ENCODE data around the gene CCNI2.
A peak's percentile ranks its signal among the peaks of the same experiment; 100 is the strongest.

Gene CCNI2

DNA sequence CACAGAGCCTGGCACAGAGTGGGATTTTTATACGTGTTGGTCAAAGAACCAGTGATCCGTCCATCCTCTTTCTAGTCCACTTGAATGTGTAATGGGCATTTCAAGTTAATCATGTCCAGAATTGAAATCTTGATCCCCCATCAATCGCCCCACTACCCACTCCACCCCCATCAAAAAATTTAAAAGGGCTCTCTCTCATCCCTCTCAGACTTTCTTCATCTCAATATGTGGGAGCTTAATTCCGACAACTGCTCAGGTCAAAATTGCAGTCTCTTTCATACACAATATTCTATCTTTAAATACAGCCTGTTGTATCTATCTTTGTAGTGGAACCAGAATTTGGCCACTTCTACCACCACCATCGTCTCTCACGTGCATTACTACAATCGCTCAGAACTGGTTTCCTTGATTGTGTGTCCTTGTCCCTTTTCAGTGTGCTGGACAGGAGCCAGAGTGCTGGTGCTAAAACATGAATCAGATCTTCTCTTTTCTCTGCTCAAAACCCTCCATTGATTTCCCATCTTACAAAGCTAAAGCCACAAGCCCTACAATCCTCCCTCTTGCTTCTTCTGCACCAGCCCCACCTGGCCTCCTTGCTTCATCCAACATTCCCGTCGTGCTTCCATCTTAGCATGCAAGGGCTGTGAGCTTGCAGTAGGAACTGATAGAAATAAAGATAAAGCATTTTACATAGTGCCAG is 9.1 kb upstream of the CCNI2 start:
- Histone ChIP-seq H3K4me3 (ENCODE audit: low read depth, low read length) (peak overlapping the region; percentile 88), H3K9me3 (ENCODE audit: control insufficient read depth, insufficient read depth, low read length) (no peaks in the 10 kb centered on the region), H3K4me1 (ENCODE audit: control insufficient read depth, insufficient read depth, low read length) (no peaks in the 10 kb centered on the region), H3K36me3 (ENCODE audit: control insufficient read depth, insufficient read depth, low read length) (no peaks in the 10 kb centered on the region), H3K9ac (ENCODE audit: low read depth, low read length) (no peak overlapping the region), H3K27me3 (ENCODE audit: control insufficient read depth, insufficient read depth, low read length) (peaks cover 7% of the 10 kb centered on the region)

GRCh38 chr5:132739232-132739631 is 8.0 kb upstream of the CCNI2 start:
- Histone ChIP-seq H3K27me3 (ENCODE audit: control insufficient read depth, insufficient read depth, low read length) (peaks cover 7% of the 10 kb centered on the region), H3K4me3 (ENCODE audit: low read depth, low read length) (no peak overlapping the region), H3K9me3 (ENCODE audit: control insufficient read depth, insufficient read depth, low read length) (no peaks in the 10 kb centered on the region), H3K4me1 (ENCODE audit: control insufficient read depth, insufficient read depth, low read length) (no peaks in the 10 kb centered on the region), H3K36me3 (ENCODE audit: control insufficient read depth, insufficient read depth, low read length) (no peaks in the 10 kb centered on the region), H3K9ac (ENCODE audit: low read depth, low read length) (no peak overlapping the region)

DNA sequence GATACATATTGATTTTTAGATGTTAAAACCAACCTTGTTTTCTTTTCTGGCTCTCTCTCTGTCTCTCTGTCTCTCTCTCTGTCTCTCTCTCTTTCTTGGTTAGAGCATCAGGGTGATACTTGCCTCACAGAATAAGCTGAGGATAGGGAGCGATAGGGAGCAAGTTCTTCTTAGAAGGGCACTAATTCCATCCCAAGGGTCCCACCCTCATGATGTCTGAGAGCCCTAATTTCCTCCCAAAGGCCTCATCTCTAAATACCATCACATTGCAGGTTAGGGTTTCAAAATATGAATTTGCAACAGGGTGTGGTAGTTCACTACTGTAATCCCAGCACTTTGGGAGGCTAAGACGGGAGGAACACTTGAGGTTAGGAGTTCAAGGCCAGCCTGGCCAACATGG is 5.1 kb upstream of the CCNI2 start:
- H3K4me1 ChIP-seq (ENCODE audit: control insufficient read depth, insufficient read depth, low read length) = no peaks in the 10 kb centered on the region
- no peak overlapping the region for H3K9ac ChIP-seq (ENCODE audit: low read depth, low read length)
- H3K4me3 ChIP-seq (ENCODE audit: low read depth, low read length) = no peak overlapping the region
- no peaks in the 10 kb centered on the region for H3K36me3 ChIP-seq (ENCODE audit: control insufficient read depth, insufficient read depth, low read length)
- H3K9me3 ChIP-seq (ENCODE audit: control insufficient read depth, insufficient read depth, low read length) = no peaks in the 10 kb centered on the region
- H3K27me3 ChIP-seq (ENCODE audit: control insufficient read depth, insufficient read depth, low read length) = peaks cover 22% of the 10 kb centered on the region

- Histone ChIP-seq H3K9ac (ENCODE audit: low read depth, low read length) (no peak overlapping the region), H3K9me3 (ENCODE audit: control insufficient read depth, insufficient read depth, low read length) (no peaks in the 10 kb centered on the region), H3K4me3 (ENCODE audit: low read depth, low read length) (no peak overlapping the region)
These were observed 4.6 kb upstream of the CCNI2 start for GRCh38 chr5:132742626-132743025.

GRCh38 chr5:132744659-132745058 is 2.6 kb upstream of the CCNI2 start:
- no peaks in the 10 kb centered on the region for H3K9me3 ChIP-seq (ENCODE audit: control insufficient read depth, insufficient read depth, low read length)

More at GRCh38 chr5:132742626-132743025, 4.6 kb upstream of the CCNI2 start:
- Histone ChIP-seq H3K36me3 (ENCODE audit: control insufficient read depth, insufficient read depth, low read length) (no peaks in the 10 kb centered on the region), H3K27me3 (ENCODE audit: control insufficient read depth, insufficient read depth, low read length) (peaks cover 23% of the 10 kb centered on the region), H3K4me1 (ENCODE audit: control insufficient read depth, insufficient read depth, low read length) (no peaks in the 10 kb centered on the region)

GRCh38 chr5:132746592-132746953 is 653 bp upstream of the CCNI2 start:
- H3K27me3 ChIP-seq (ENCODE audit: control insufficient read depth, insufficient read depth, low read length) = peaks cover 49% of the 10 kb centered on the region
- H3K36me3 ChIP-seq (ENCODE audit: control insufficient read depth, insufficient read depth, low read length) = no peaks in the 10 kb centered on the region
- H3K9me3 ChIP-seq (ENCODE audit: control insufficient read depth, insufficient read depth, low read length) = no peaks in the 10 kb centered on the region
- H3K4me1 ChIP-seq (ENCODE audit: control insufficient read depth, insufficient read depth, low read length) = no peaks in the 10 kb centered on the region
- H3K9ac ChIP-seq (ENCODE audit: low read depth, low read length) = no peak overlapping the region
- no peak overlapping the region for H3K4me3 ChIP-seq (ENCODE audit: low read depth, low read length)

More at GRCh38 chr5:132744659-132745058, 2.6 kb upstream of the CCNI2 start:
- Histone ChIP-seq H3K4me1 (ENCODE audit: control insufficient read depth, insufficient read depth, low read length) (no peaks in the 10 kb centered on the region), H3K4me3 (ENCODE audit: low read depth, low read length) (no peak overlapping the region), H3K9ac (ENCODE audit: low read depth, low read length) (no peak overlapping the region), H3K36me3 (ENCODE audit: control insufficient read depth, insufficient read depth, low read length) (no peaks in the 10 kb centered on the region), H3K27me3 (ENCODE audit: control insufficient read depth, insufficient read depth, low read length) (peaks cover 36% of the 10 kb centered on the region)

DNA sequence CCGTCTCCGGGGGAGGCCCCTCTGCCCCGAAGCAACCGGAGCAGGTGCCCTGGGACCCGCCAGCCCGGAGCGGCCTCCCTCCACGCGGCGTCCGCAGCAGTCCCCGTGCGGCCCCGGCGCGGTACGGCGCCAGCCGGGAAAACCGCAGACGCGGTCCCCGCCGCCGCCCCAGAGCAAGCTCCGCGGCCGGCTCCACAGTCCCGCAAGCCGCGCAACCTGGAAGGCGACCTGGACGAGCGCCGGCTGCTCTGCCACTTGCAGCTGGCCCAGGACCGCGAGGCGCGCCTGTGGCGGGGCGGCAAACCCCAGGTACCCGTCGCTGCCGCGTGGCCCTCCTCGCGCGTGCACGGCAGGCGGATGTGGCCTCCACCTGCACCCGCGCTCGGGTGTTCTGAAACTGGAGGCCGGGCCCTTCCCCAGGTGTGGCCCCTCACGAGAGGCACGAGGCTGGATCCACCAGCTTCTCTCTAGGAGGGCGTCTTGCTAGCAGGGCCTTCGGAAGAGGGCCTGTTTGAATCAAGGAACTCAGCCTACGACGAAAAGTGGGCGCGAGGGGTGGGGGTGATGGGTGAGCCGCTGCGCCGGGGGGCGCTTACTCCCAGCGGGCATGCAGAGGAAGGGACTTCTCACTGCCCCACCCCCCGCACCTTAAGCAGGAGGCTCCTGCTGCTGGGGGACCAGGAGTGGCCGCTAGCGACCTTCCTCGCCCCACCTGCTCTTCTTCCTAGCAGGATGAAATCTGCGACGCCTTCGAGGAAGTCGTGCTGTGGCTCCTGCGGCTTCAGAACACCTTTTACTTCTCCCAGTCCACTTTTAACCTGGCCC is 602 bp downstream of the CCNI2 start:
- Histone ChIP-seq H3K4me3 (ENCODE audit: low read depth, low read length) (peak overlapping the region; percentile 49), H3K4me1 (ENCODE audit: control insufficient read depth, insufficient read depth, low read length) (no peaks in the 10 kb centered on the region)

GRCh38 chr5:132748522-132749000 is 1.3 kb downstream of the CCNI2 start:
- H3K4me3 ChIP-seq (ENCODE audit: low read depth, low read length) = peak overlapping the region; percentile 1
- H3K4me1 ChIP-seq (ENCODE audit: control insufficient read depth, insufficient read depth, low read length) = no peaks in the 10 kb centered on the region
- H3K9me3 ChIP-seq (ENCODE audit: control insufficient read depth, insufficient read depth, low read length) = no peaks in the 10 kb centered on the region
- no peaks in the 10 kb centered on the region for H3K36me3 ChIP-seq (ENCODE audit: control insufficient read depth, insufficient read depth, low read length)
- H3K9ac ChIP-seq (ENCODE audit: low read depth, low read length) = no peak overlapping the region
- H3K27me3 ChIP-seq (ENCODE audit: control insufficient read depth, insufficient read depth, low read length) = peaks cover 49% of the 10 kb centered on the region

More for the DNA sequence above, 602 bp downstream of the CCNI2 start:
- Histone ChIP-seq H3K27me3 (ENCODE audit: control insufficient read depth, insufficient read depth, low read length) (peaks cover 49% of the 10 kb centered on the region), H3K9ac (ENCODE audit: low read depth, low read length) (peak overlapping the region; percentile 18), H3K36me3 (ENCODE audit: control insufficient read depth, insufficient read depth, low read length) (no peaks in the 10 kb centered on the region), H3K9me3 (ENCODE audit: control insufficient read depth, insufficient read depth, low read length) (no peaks in the 10 kb centered on the region)

DNA sequence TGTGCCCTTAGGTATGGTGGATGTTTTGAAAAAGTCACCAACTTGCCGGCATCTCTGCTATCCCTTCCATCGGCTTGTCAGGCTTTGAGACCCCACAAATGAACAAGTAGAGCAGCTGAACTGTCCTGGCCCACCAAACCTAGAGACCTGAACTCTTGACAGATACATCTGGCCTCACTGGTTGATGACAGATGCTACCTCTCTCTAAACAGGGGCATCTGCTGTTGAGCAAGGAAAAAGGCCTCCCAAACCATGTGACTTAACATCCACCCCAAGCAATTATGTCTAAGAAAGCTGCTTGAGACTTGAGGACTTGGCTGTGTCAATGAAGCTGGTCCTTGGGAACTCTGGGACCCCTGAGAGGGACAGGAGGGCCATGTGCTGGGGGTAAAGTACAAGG is 2.3 kb downstream of the CCNI2 start:
- Histone ChIP-seq H3K36me3 (ENCODE audit: control insufficient read depth, insufficient read depth, low read length) (no peaks in the 10 kb centered on the region), H3K4me3 (ENCODE audit: low read depth, low read length) (no peak overlapping the region), H3K9ac (ENCODE audit: low read depth, low read length) (no peak overlapping the region), H3K4me1 (ENCODE audit: control insufficient read depth, insufficient read depth, low read length) (no peaks in the 10 kb centered on the region), H3K27me3 (ENCODE audit: control insufficient read depth, insufficient read depth, low read length) (peaks cover 49% of the 10 kb centered on the region), H3K9me3 (ENCODE audit: control insufficient read depth, insufficient read depth, low read length) (no peaks in the 10 kb centered on the region)

GRCh38 chr5:132750471-132751230 is 3.4 kb downstream of the CCNI2 start:
- no peaks in the 10 kb centered on the region for H3K9me3 ChIP-seq (ENCODE audit: control insufficient read depth, insufficient read depth, low read length)
- H3K4me1 ChIP-seq (ENCODE audit: control insufficient read depth, insufficient read depth, low read length) = peaks cover 6% of the 10 kb centered on the region
- peaks cover 46% of the 10 kb centered on the region for H3K27me3 ChIP-seq (ENCODE audit: control insufficient read depth, insufficient read depth, low read length)
- no peak overlapping the region for H3K4me3 ChIP-seq (ENCODE audit: low read depth, low read length)
- no peaks in the 10 kb centered on the region for H3K36me3 ChIP-seq (ENCODE audit: control insufficient read depth, insufficient read depth, low read length)
- no peak overlapping the region for H3K9ac ChIP-seq (ENCODE audit: low read depth, low read length)

- H3K36me3 ChIP-seq (ENCODE audit: control insufficient read depth, insufficient read depth, low read length) = no peaks in the 10 kb centered on the region
- H3K4me3 ChIP-seq (ENCODE audit: low read depth, low read length) = no peak overlapping the region
- no peaks in the 10 kb centered on the region for H3K9me3 ChIP-seq (ENCODE audit: control insufficient read depth, insufficient read depth, low read length)
- H3K9ac ChIP-seq (ENCODE audit: low read depth, low read length) = no peak overlapping the region
- peaks cover 39% of the 10 kb centered on the region for H3K27me3 ChIP-seq (ENCODE audit: control insufficient read depth, insufficient read depth, low read length)
- peaks cover 6% of the 10 kb centered on the region for H3K4me1 ChIP-seq (ENCODE audit: control insufficient read depth, insufficient read depth, low read length)
These were observed 4.2 kb downstream of the CCNI2 start for GRCh38 chr5:132751444-132751843.
